Activated CD4-positive, alpha-beta T cell treated with anti-CD3 and anti-CD28 coated beads, Interleukin-2, Interleukin-6, amounts not matched to agents 100 ng/mL and 50 ng/mL, durations not matched to agents 16 hours and 8 hours (primary cell): ENCODE data around the gene OR10H5.
"Not testable (repeated sequence)": the region's sequence is repeated elsewhere in the genome, so short reads cannot be mapped to it uniquely, and the experiment has no call there.

ENCODE experiments used
- DNase-seq: peaks from one replicate; pipeline ENCODE4 v3.0.0-alpha.2; 2020

The OR10H5 gene, protein sequence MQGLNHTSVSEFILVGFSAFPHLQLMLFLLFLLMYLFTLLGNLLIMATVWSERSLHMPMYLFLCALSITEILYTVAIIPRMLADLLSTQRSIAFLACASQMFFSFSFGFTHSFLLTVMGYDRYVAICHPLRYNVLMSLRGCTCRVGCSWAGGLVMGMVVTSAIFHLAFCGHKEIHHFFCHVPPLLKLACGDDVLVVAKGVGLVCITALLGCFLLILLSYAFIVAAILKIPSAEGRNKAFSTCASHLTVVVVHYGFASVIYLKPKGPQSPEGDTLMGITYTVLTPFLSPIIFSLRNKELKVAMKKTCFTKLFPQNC

GRCh38 chr19:15787611-15788155, at the start of gene OR10H5:
Gene OR10H5 (plus strand): TSS chr19:15787661. CDS start chr19:15794049, 6,388 bp downstream.
- DNase-seq: no peak

- no peak for DNase-seq
These were observed 49.7 kb upstream of the OR10H5 start, which contains the start of gene OR10H3 for GRCh38 chr19:15737722-15738121. Gene OR10H3 (plus strand): TSS chr19:15737985. CDS start chr19:15741393, 3,408 bp downstream.

- DNase-seq: no peak
These were observed 46.7 kb upstream of the OR10H5 start for GRCh38 chr19:15740785-15741184.

GRCh38 chr19:15748239-15748638, 39.2 kb upstream of the OR10H5 start:
- no peak for DNase-seq

DNA sequence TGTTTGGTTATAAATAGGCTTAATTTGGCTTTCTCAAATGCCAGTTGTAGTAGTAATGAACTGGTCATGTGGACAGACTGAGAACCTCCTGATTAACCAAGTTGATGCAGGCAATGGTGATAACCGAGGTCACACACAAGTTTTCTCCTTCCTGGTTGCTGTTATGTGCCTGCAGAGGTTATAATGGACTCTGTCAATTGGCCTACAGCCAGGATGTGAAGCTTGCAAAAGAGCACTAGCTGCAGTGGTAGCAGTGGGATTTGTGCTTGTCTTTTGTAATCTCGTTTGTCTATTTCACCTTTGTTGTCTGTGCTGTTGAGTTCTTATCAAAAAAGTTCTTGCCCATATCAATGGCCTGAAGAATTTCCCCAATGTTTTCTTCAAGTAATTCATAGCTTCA, 29.1 kb upstream of the OR10H5 start:
- DNase-seq: no peak

DNA sequence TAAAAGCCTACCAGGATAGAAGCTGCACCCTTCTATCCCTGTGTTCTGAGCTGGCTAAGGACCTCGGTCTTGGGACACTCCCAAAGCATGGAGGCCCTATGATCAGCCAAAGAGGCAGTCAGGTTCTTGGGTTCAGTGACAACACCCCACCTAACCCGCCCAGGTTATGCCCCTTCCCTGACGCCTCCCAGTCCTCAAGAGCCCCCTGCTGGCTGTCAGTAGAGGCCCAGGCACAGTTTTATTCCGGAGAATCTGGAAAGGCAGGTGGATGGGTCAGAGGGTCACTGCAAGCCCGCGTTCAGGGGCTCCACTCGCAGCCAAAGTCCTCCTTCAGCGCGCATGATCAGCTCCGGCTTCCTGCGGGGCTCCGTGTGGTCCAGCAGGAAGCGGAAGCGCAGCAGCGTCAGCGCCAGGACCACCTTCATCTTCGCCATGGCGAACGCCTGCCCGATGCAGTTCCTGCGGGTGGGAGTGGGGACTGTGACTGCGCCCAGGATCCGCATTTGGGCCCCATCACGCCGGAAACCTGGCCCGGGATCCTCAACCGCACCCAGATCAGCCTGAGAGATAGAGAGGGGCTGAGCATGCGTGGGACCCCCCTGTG, 27.4 kb upstream of the OR10H5 start:
- no peak for DNase-seq

DNA sequence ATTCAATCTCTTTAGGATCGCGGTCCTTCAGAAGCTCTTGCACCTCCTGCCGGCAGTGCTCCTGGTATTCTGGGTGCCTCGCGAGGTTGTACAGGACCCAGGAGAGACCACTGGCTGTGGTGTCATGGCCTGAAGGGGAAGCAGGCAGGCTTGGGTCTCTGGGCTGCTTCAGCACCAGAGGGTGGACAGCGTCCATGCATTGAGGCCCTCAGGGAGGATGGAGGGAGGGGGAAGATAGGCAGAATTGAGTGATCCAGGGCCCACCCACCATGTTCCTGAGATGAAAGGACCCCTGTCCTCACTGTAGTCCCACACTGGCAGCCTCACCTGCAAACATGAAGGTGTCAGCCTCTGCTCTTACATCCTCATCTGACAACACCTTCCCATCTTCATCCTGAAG, 17.9 kb upstream of the OR10H5 start:
- DNase-seq: no peak

- not testable (repeated sequence) for DNase-seq
These were observed 13.3 kb upstream of the OR10H5 start for GRCh38 chr19:15774159-15774558.

- no peak for DNase-seq
These were observed 12.2 kb upstream of the OR10H5 start for GRCh38 chr19:15775249-15775648.

- no peak for DNase-seq
These were observed 11.2 kb upstream of the OR10H5 start for GRCh38 chr19:15776264-15776663.

DNA sequence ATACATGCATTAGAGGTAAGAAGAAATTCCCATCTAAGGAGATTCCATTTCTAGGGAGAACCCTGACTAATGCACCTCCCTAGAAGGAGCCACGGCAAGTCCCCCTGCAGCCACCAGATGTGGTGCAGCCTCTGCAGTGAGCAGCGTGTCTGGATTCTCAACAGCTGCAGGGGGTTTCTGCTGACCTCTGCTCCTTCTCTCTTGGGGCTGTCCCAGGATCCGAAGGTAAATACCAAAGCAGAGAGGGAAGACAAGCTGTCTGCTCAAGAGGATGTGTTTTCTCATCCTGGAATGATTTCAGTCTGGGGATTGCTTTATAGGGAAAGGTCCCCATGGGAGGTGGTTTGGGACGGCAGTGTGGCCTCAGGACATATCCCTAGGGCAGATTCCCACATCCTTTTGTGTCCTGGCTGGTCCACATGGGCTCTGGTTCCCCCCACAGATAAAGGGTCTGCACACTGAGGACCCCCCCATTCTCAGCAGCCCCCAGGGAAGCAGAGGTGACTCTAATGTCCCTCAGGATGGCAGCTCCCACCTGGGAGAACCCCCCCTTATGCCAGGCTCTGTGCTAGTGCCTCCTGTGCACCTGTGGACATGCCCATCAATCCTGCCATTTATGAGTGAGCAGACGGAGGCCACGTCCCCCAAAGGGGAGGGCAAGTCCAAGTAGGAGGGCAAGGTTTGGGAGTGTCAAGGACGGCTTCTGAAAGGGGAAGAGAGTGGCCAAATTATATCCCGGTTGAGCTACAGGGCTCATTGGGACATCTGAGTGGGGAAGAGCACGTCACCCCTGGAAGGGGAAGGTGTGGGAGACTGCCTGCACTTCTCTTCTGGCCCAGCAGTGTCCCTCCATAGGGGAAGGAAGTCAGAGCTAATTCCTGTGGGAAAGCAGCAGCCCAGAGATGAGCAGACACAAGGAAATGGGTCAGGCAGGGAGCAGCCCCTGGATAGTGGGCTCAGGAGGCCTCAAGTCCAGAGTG, 10.2 kb upstream of the OR10H5 start:
- no peak for DNase-seq

DNA sequence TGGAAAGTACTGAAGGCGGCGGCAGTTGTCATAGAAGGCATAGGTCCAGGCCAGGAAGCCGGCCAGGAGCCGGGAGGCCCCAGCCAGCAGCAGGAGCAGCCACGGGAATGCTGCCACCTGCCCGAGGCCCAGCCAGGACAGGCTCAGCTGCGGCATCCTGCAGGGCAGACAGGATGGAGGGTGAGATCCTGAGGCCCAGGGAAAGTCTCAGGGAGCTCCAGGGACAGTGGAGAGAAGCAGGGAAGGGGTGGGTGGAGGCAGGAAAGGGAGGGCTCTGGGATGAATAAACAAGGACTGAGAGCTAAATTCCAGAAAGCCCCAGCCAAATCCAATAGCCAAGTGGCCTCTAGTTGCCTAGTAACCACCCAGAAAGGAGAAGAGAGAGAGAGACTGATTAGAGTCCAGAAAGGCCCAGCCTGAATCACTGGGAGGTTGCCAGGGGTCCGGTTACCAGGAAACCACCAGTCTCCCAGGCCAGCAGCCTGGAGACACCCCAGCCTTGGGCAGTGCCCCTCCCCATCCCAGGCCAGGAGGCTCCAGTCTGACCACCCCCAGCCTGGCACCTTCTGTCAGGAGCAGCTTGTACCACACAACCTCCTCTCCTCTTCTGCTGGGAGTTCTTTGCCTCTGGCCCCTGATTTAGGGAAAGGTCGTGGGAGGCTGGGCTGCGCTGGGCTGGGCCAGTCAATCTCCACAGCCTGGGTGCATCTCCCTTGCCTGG, 7.5 kb upstream of the OR10H5 start:
- no peak for DNase-seq

GRCh38 chr19:15780610-15781418, 6.6 kb upstream of the OR10H5 start:
- no peak for DNase-seq

- DNase-seq: no peak
These were observed 5.8 kb upstream of the OR10H5 start for GRCh38 chr19:15781661-15782060.

- no peak for DNase-seq
These were observed 5.2 kb upstream of the OR10H5 start for GRCh38 chr19:15782211-15782610.

DNA sequence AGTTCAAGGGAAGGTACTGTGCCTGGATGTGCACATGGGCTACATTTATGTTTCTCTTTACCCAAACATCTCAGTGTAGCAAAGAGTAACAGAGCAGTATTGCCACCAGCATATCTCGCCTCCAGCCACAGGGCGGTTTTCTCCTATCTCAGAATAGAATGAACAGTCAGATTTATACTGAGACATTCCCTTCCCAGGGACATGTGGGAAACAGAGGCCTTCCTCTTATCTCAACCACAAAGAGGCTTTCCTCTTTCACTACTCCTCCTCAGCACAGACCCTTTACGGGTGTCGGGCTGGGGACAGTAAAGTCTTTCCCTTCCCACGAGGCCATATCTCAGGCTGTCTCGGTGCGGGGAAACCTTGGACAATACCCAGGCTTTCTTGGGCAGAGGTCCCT, 4.6 kb upstream of the OR10H5 start:
- not testable (repeated sequence) for DNase-seq

GRCh38 chr19:15788594-15789270, 1.3 kb downstream of the OR10H5 start:
- DNase-seq: no peak

DNA sequence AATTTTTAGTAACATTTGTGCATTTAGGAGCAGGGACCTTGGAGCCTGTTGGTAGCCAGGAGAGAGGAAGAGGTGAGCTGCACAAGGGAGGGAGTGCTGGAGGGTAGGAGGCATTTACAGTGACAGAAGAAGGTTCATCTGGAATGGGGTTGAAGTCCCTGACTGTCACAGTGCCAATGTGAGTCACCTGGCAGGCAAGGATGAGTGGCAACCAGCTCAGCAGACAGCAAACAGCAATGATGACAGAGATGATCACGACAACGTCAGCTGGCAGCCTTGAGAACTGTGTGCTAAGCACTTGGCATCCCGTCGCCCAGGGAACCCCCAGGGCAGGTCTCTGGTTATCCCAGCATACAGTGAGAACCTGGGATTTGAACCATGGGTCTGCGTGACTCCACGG, 2.6 kb downstream of the OR10H5 start:
- no peak for DNase-seq

DNA sequence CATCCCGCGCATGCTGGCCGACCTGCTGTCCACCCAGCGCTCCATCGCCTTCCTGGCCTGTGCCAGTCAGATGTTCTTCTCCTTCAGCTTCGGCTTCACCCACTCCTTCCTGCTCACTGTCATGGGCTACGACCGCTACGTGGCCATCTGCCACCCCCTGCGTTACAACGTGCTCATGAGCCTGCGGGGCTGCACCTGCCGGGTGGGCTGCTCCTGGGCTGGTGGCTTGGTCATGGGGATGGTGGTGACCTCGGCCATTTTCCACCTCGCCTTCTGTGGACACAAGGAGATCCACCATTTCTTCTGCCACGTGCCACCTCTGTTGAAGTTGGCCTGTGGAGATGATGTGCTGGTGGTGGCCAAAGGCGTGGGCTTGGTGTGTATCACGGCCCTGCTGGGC, 6.8 kb downstream of the OR10H5 start:
- not testable (repeated sequence) for DNase-seq

- DNase-seq: no peak
These were observed 22.9 kb downstream of the OR10H5 start for GRCh38 chr19:15810335-15810734.

- DNase-seq: no peak
These were observed 24.0 kb downstream of the OR10H5 start for GRCh38 chr19:15811476-15811875.
